ENCODE measurements around the gene ZBTB22.
"Not testable (repeated sequence)": the region's sequence is repeated elsewhere in the genome, so short reads cannot be mapped to it uniquely, and the experiment has no call there.

Gene ZBTB22, protein sequence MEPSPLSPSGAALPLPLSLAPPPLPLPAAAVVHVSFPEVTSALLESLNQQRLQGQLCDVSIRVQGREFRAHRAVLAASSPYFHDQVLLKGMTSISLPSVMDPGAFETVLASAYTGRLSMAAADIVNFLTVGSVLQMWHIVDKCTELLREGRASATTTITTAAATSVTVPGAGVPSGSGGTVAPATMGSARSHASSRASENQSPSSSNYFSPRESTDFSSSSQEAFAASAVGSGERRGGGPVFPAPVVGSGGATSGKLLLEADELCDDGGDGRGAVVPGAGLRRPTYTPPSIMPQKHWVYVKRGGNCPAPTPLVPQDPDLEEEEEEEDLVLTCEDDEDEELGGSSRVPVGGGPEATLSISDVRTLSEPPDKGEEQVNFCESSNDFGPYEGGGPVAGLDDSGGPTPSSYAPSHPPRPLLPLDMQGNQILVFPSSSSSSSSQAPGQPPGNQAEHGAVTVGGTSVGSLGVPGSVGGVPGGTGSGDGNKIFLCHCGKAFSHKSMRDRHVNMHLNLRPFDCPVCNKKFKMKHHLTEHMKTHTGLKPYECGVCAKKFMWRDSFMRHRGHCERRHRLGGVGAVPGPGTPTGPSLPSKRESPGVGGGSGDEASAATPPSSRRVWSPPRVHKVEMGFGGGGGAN

DNA sequence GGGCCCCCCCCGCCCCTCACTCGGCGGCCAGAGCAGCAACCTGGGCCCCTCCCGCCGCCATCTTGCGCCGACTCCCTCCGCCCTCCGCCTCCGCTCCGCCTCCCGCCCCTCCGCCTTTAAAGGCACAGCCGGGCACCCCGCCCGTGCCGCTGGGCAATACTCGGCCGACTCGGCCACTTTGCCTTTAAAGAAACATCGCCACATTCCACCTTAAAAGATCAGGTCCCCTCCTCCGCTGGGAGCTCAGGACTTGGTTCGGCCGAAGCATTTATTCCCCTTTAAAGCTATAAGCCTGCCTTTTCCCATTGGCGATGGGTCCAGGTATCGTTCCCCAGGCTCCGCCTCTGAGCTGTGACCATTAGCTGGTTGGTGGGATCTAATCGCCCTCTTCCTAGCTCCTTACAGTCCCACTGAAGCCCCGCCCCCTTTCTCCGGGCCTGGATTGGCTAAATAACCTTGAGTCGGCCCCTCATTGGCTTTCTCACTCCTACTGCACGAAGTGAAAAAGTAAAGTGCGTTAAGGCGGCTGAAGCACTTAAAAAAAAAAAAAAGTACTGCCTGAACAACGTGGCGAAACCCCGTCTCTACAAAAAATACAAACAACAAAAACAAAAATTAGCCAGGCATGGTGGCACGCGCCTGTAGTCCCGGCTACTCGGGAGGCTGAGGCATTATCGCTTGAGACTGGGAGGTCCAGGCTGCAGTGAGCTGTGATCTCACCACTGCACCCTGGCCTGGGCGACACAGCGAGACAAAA lies at the start of gene ZBTB22:
Gene ZBTB22 (minus strand): TSS at position 76 of the 757 bp plus-strand sequence. CDS start 828 bp downstream, outside the sequence.
- DNase-seq, result peak; percentile 99

DNA sequence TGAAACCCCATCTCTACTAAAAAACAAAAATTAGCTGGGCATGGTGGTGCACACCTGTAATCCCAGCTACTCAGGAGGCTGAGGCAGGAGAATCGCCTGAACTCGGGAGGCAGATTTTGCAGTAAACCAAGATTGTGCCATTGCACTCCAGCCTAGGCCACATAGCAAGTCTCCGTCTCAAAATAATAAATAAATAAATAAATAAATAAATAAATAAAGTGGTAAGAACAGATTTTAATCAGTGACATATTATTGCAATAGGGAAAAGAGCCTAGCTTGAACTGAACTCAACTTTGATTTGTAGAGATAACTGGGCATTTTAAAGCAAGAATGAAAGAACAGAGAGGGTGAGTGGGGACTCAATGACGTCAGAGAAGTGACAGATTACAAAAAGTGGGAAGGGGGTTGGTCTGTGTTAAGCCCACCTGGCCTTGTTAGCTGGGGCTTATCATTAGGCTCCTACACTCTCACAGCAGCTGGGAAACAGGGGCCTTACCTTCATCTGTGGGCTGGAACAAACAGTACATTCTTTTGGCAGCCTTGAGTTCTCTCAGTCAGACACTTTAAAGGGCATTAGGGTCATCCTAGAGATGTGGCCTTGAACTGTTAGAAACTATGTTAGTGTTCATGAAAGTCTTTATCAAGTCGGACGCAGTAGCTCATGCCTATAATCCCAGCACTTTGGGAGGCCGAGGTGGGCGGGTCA lies 49.6 kb upstream of the ZBTB22 start:
- DNase-seq, result no peak

DNA sequence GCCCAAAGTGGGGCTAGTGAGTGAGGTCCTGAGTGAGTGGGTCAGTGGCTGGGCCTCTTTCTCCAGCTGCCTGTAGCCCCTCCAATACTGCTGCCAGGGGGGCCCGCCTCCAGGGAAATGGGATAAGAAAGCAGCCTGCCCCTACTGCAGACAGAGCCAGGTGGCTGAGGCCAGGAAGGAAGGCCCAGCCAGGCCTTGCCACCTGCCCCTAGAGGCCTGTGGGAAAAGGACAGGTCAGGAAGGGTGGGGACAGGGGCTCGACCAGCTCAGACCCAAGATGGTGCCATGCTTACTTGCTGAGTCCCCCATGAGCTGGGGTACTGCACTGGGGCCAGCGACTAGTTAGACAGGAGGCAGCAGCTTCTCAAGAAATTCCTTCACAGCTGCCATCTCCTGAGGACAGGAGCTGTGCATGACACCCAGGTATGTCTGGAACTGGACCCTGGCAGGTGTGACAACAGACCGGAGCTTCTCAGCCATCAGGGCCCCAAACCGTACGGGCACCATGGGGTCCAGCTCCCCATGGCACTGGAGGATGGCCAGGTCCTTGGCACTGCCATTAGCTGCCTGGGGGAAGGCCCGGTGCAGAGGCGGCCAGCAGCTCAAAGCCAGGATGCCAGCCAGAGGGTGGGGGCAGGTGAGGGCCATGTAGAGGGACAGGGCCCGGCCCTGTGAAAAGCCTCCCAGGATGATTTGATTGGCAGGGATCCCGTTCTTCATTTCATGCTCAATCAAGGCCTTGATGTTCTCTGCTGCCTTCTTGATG lies 47.8 kb upstream of the ZBTB22 start:
- not testable (repeated sequence) for DNase-seq

DNA sequence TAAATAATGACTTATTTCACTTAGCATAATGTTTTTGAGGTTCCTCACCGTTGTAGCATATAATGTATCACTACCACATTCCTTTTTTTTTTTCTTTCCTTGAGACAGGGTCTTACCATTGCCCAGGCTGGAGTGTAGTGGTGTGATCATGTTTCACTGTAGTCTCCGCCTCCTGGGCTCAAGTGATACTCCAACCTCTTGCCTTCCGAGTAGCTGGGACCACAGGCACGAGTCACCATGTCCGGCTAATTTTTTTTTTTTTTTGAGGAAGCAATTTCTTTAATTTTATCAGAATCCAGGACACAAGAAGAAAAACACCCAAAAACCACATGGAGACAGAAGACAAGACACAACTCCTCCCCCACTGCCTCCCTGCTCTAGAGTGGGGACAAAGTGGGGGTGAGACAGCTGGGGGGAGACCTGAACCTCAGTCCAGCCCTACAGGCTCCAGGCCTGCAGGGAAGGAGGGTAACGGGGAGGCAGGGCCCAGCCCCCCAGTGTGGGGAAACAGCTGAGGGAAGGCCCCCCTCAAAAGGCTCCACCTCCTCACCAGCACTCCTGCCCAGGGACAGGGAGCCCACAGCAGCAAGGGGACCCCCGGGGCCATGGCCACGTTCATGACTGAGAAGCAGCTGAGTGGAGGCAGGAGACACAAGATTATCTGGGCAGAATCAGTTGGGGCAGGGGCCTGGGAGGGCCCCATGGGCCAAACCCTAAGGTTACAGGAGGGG lies 47.1 kb upstream of the ZBTB22 start:
- DNase-seq, result not testable (repeated sequence)

DNA sequence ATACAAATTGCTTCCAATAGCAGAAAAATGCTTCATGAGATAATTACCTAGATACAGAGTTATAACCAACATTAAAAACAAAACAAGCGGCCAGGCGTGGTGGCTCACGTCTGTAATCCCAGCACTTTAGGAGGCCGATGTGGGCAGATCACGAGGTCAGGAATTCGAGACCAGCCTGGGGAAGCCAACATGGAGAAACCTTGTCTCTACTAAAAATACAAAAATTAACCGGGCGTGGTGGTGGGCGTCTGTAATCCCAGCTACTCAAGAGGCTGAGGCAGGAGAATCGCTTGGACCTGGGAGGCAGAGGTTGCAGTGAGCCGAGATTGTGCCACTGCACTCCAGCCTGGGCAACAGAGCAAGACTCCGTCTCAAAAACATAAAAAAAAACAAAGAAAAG lies 45.9 kb upstream of the ZBTB22 start:
- not testable (repeated sequence) for DNase-seq

DNA sequence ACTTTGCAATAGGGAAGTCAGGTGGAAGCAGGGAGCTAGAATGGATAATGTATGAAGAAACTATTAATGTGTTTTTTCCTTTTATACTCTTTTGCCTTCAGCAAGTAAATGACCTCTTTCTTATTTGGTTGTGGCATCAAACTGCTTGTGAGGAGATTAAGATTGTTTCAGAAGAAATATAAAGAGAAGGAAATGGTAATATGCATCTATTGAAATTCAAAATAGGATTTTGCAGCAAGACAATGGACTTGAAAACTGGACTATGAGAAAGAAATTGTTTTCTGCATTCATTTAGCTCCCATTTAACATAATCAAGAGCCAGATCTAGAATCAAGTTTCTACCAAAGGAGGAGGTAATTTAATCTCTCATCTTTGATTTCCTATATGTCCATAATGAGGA lies 41.8 kb upstream of the ZBTB22 start:
- DNase-seq, result no peak

DNA sequence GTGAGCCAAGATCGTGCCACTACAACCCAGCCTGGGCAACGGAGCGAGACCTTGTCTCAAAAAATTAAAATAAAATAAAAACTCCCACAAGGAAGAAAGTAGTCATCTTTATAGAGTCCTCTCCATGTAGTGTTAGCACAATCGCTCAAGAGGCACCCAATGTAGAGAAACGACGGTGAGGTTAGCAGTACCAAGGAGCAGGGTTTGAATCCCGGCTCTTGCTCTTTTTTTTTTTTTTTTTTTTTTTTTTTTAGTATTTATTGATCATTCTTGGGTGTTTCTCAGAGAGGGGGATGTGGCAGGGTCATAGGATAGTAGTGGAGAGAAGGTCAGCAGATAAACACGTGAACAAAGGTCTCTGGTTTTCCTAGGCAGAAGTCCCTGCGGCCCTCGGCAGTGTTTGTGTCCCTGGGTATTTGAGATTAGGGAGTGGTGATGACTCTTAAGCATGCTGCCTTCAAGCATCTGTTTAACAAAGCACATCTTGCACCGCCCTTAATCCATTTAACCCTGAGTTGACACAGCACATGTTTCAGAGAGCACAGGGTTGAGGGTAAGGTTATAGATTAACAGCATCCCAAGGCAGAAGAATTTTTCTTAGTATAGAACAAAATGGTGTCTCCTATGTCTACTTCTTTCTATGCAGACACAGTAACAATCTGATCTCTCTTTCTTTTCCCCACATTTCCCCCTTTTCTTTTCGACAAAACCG lies 39.8 kb upstream of the ZBTB22 start:
- DNase-seq, result not testable (repeated sequence)

DNA sequence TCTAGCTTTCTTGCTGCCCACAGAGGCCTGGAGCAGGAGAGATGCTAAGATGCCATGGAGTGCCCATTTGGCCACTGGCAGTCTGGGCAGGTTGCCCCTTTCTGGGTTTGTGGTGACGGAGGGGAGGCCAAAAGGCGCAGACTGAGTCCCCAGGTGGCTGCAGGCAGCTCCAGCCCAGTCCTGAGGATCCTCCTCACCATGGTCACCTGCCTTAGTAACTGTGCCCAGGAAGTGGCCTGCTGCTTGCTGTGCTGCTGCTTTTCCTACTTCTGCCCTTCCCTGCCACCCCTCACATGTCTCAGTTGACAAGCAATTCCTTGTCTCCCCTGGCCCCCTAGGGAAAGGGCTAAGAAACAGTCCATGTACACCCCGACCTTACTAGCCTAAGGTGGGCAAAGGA lies 38.8 kb upstream of the ZBTB22 start:
- DNase-seq, result no peak

DNA sequence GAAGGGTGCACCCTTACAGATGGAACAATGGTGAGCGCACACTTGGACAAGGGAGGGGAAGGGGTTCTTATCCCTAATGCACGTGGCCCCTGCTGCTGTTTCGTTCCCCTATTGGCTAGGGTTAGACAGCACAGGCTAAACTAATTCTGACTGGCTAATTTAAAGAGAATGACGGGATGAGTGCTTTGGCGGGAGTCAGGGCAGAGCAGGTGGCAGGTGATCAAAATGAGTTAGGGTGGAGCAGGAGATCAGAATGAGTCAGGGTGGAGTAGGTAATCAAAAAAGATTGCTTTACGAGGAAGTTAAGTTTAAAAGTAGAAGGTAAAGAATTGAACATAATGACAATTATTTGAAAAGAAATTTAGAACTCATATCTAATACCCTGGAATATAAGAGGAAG lies 38.3 kb upstream of the ZBTB22 start:
- not testable (repeated sequence) for DNase-seq

DNA sequence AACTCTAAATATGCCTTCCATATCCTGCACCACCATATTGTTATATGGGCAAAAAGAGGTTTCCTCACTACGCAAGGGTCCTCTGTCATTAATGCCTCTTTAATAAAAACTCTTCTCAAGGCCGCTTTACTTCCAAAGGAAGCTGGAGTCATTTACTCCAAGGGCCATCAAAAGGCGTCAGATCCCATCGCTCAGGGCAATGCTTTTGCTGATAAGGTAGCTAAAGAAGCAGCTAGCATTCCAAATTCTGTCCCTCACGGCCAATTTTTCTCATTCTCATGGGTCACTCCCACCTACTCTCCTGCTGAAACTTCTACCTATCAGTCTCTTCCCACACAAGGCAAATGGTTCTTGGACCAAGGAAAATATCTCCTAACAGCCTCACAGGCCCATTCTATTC lies 30.3 kb upstream of the ZBTB22 start:
- DNase-seq, result no peak

DNA sequence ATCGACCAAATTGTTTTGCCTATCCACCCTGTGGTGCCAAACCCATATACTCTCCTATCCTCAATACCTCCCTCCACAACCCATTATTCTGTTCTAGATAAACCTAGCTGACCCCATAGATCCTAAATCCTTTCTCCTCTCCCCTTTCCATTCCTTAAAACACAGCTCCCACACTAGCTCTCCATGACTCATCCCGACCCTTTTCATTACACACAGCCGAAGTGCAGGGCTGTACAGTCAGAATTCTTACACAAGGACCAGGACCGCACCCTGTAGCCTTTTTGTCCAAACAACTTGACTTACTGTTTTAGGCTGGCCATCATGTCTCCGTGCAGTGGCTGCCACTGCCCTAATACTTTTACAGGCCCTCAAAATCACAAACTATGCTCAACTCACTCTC lies 29.4 kb upstream of the ZBTB22 start:
- peak; percentile 55 for DNase-seq

DNA sequence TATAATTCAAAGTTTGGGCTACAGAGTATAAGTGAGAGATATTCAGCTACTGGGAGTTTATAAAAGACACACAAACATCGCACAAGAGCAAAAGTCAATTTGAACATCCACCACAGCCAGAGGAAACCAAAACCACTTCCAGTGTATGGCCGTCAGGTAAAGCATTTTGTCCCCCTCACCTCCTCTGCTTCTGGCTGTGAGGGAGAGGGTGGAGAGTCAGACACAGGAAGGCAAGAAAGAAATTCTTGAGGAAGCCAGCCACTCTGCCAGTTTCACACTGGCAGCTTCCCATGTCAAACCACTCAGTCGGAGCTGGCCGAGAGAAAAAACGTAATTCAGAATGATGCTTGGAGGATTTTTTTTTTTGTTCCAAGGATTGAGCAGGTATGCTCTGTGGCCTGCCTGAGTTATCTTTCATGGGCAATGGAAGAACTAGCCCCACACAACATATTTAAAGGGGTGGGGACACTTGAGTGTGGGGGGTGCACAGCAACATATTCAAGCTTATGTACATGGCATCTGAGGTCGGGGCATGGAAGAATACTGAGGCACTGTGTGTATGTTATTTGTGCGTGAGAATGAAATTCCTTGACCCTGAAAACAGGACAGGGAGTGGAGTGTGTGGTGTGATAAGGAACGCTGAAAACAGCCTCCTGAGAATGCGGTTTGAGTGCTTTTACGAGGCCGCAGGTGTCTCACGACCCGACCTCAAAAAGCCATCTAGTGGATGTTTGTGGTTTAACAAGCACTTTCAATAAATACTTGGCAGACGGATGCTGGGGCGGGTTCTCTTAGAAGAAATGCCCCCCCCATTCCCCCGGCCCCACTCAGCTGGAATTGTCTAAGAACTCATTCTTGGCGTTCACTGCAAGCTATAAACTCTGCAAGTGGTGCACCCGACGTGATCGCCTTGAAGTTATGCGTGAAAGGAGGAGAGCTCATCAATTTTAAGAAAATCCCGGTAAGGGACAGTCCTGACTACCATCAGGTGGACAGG lies 27.5 kb upstream of the ZBTB22 start:
- peak; percentile 81 for DNase-seq

DNA sequence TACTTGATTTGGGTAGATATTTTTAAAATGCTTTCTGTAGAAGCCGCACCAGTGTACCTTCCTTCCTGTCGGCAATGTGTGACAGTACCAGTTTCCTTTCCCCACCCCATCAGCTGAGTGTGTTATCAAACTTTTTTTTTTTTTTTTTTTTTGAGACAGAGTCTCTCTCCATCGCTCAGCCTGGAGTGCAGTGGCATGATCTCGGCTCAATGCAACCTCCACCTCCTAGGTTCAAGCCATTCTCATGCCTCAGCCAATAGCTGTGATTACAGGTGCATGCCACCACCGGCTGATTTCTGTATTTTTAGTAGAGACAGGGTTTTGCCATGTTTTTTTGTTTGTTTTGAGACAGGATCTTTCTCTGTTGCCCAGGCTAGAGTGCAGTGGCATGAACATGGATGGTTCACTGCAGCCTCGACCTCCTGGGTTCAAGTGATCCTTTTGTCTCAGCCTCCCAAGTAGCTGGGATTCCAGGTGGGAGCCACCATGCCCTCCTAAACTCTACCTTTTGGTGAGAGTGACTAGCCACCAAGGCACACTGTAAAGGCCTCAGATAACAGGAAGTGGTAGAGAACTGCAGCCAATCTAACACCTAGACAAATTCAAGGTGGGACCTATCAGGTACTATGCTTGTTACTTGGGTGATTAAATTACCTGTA lies 26.5 kb upstream of the ZBTB22 start:
- DNase-seq, result no peak

DNA sequence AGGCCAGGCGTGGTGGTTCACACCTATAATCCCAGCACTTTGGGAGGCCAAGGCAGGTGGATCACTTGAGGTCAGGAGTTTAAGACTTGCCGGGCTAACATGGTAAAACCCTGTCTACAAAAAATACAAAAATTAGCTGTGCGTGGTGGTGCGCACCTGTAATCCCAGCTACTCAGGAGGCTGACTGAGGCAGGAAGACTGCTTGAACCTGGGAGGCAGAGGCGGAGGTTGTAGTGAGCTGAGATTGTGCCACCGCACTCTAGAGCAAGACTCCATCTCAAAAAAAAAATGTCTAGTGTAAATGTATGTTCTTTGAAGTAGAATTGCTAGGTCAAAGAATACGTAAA lies 26.0 kb upstream of the ZBTB22 start:
- DNase-seq, result not testable (repeated sequence)

DNA sequence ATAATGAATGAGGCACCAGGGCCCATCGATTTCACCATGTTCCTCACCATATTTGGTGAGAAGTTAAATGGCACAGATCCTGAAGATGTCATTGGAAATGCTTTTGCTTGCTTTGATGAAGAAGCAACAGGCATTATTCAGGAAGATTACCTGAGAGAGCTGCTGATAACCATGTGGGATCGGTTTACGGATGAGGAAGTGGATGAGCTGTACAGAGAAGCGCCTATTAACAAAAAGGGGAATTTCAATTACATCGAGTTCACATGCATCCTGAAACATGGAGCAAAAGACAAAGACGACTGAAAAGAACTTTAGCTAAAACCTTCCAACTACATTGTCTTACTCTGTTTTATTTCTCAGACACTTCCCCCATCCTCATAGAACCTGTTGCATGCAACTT lies 21.6 kb upstream of the ZBTB22 start:
- DNase-seq, result no peak

DNA sequence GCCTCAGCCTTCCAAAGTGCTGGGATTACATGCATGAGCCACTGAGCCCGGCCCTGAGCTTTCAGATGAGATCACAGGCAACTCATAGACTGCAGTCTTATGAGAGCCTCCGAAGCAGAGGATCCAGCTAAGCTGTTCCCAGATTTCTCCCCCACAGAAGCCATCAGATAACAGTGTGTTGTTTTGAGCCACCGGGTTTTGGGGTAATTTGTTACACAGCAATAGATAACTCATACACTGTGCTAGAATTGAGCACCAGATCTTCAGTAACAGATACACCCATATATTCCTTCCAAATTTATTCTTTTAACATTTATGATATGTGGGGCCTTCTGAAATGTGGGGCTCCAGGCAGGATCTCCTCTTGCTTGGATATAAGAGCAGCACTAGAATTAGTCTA lies 19.0 kb upstream of the ZBTB22 start:
- no peak for DNase-seq

DNA sequence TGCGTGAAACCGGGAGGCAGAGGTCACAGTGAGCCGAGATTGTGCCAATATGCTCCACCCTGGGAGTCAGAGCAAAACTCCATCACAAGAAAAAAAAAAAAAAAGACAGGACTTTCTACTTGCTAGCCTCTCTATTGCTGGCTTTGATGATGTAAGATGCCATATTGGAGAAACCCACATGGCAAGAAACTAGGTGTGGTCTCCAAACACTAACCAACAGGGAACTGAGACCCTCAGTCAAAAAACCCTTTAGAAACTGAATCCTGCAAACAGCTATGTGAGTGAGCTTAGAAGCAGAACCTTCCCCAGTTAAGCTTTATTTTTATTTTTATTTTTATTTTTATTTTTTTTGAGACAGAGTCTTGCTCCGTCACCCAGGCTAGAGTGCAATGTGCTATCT lies 18.4 kb upstream of the ZBTB22 start:
- DNase-seq, result no peak

DNA sequence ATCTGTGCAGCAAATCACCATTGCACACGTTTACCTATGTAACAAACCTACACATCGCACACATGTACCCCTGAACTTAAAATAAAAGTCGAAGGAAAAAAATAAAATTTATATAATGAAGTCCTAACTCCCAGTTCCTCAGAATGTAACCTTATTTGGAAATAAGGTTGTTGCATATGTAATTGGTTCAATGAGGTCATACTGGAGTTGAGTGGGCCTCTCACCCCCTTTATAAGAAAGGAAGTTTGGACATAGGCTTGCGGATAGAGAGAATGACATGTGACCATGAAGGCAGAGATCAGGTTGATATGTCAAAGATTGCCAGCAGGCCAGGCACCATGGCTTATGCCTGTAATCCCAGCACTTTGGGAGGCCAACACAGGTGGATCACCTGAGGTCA lies 16.1 kb upstream of the ZBTB22 start:
- DNase-seq, result no peak

DNA sequence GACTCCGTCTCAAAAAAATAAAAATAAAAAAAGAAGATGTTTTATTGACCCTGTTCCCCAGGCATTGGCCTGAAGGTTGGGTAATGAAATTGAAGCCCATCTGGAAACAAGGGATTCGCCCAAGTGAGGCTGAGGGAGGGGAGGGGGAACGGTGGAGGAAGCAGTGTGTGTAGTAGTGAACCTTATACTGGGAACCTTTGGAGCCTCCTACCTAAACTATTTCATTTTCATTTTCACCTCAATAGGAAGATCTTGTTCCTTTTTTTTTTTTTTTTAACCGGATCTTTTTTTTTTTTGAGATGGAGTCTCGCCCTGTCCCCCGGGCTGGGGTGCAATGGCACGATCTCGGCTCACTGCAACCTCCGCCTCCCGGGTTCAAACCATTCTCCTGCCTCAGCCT lies 13.2 kb upstream of the ZBTB22 start:
- DNase-seq, result no peak

Measured in NCI-H226 (cell line).